Kidney epithelial cell (primary cell): ENCODE data around the gene CDH13. TPM values are rescaled to one million over a fixed set of nuclear protein-coding genes. Genes with fewer than 3 reads are reported as not detected.

Experiments
- DNase-seq: peaks from one replicate; pipeline ENCODE4 v3.0.0-alpha.2; 2010; ENCODE audit warnings: low read depth
- H3K27me3 ChIP-seq: 2 replicates; pipeline ENCODE4 v1.6.0; 2011; ENCODE audit warnings: low read length; ENCODE audit not compliant: control insufficient read depth, insufficient read depth
- H3K36me3 ChIP-seq: 2 replicates; pipeline ENCODE4 v1.5.1; 2011; ENCODE audit warnings: low read length; ENCODE audit not compliant: control insufficient read depth, insufficient read depth
- H3K4me3 ChIP-seq: 2 replicates; pipeline ENCODE4 v1.5.1; 2011; ENCODE audit warnings: low read depth, mild to moderate bottlenecking, control low read depth, low read length
- CTCF ChIP-seq: IDR thresholded peaks from 2 replicates; pipeline ENCODE4 v1.5.1; 2011; ENCODE audit warnings: mild to moderate bottlenecking, moderate library complexity, low read length, control low read depth, inconsistent platforms; ENCODE audit not compliant: insufficient read depth, poor library complexity, severe bottlenecking
- total RNA-seq: library from RNA; depleted of rRNA; stranded (reverse); fragments of >200 nt; gene quantifications from 2 replicates; pipeline ENCODE4 v1.2.3, GENCODE V29; 2015

CDH13 gene
- total RNA-seq, 1 donor from 2014 or later: 32.8 TPM

GRCh38 chr16:83785455-83785854 is 1158.7 kb downstream of the CDH13 start:
- Histone ChIP-seq H3K27me3 (no peaks in the 10 kb centered on the region), H3K4me3 (no peak overlapping the region), H3K36me3 (no peaks in the 10 kb centered on the region)
- TF ChIP-seq CTCF: no peak
- DNase-seq: no peak

- H3K27me3 ChIP-seq: no peaks in the 10 kb centered on the region
- no peaks in the 10 kb centered on the region for H3K36me3 ChIP-seq
- H3K4me3 ChIP-seq: no peak overlapping the region
- no peak for TF ChIP-seq CTCF
- no peak for DNase-seq
Observed at GRCh38 chr16:83789642-83790401, 1163.1 kb downstream of the CDH13 start.

- Histone ChIP-seq H3K4me3 (no peak overlapping the region), H3K36me3 (no peaks in the 10 kb centered on the region), H3K27me3 (no peaks in the 10 kb centered on the region)
- no peak for TF ChIP-seq CTCF
- DNase-seq: no peak
Observed at GRCh38 chr16:83791916-83792315, 1165.1 kb downstream of the CDH13 start.

DNA sequence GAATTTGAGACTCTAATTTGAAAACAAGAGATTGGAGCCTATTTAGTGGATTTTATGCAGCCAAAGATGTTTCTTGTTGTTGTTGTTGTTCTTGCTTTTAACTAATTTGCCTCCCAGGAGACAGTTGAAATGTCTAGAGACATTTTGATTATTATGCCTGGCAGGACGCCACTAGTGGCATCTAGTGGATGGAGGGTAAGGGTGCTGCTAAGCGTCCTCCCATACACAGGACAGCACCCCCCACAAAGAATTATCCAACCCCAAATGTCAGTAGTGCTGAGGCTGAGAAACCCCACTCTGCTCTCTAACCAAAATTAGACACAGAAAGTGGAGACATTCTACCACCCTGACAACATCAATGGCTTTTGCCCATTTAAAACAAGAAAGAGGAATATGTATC is 1165.6 kb downstream of the CDH13 start:
- no peak for TF ChIP-seq CTCF
- DNase-seq: no peak

GRCh38 chr16:83793179-83793578 is 1166.4 kb downstream of the CDH13 start:
- no peak for TF ChIP-seq CTCF
- no peaks in the 10 kb centered on the region for H3K36me3 ChIP-seq
- H3K27me3 ChIP-seq: no peaks in the 10 kb centered on the region
- H3K4me3 ChIP-seq: no peak overlapping the region
- DNase-seq: no peak

More for the DNA sequence above, 1165.6 kb downstream of the CDH13 start:
- Histone ChIP-seq H3K27me3 (no peaks in the 10 kb centered on the region), H3K4me3 (no peak overlapping the region), H3K36me3 (no peaks in the 10 kb centered on the region)
